GM21367 (cell line): ENCODE results near the gene GALNT16.

Source experiments
- ATAC-seq: cut with Tn5 transposase; IDR thresholded peaks from one replicate; pipeline ENCODE4 v1.9.1; 2021; ENCODE audit not compliant: unreplicated experiment

GALNT16 gene

GRCh38 chr14:69316449-69317101 lies 56.6 kb downstream of the GALNT16 start:
- ATAC-seq: no peak

- no peak for ATAC-seq
Observed at GRCh38 chr14:69317102-69317755, 57.3 kb downstream of the GALNT16 start.

GRCh38 chr14:69317780-69318179 lies 57.8 kb downstream of the GALNT16 start:
- ATAC-seq: no peak

GRCh38 chr14:69318241-69318640 lies 58.3 kb downstream of the GALNT16 start:
- ATAC-seq: no peak

GRCh38 chr14:69318901-69319475 lies 59.0 kb downstream of the GALNT16 start:
- no peak for ATAC-seq

- no peak for ATAC-seq
Observed at GRCh38 chr14:69319911-69320310, 60.0 kb downstream of the GALNT16 start.

- no peak for ATAC-seq
Observed at GRCh38 chr14:69320581-69321365, 60.8 kb downstream of the GALNT16 start.

GRCh38 chr14:69321601-69322330 lies 61.8 kb downstream of the GALNT16 start:
- no peak for ATAC-seq

GRCh38 chr14:69323266-69323998 lies 63.5 kb downstream of the GALNT16 start:
- ATAC-seq: no peak

GRCh38 chr14:69323999-69324282 lies 64.0 kb downstream of the GALNT16 start:
- no peak for ATAC-seq

- no peak for ATAC-seq
Observed at GRCh38 chr14:69324341-69324931, 64.5 kb downstream of the GALNT16 start.

GRCh38 chr14:69325086-69325485 lies 65.1 kb downstream of the GALNT16 start:
- ATAC-seq: no peak

GRCh38 chr14:69325646-69326265 lies 65.8 kb downstream of the GALNT16 start:
- ATAC-seq: no peak

GRCh38 chr14:69326611-69327010 lies 66.7 kb downstream of the GALNT16 start:
- ATAC-seq: no peak

GRCh38 chr14:69327507-69327906 lies 67.5 kb downstream of the GALNT16 start:
- ATAC-seq: no peak

GRCh38 chr14:69328317-69328716 lies 68.4 kb downstream of the GALNT16 start:
- ATAC-seq: no peak

- no peak for ATAC-seq
Observed at GRCh38 chr14:69328765-69329164, 68.8 kb downstream of the GALNT16 start.

GRCh38 chr14:69331206-69331605 lies 71.2 kb downstream of the GALNT16 start:
- no peak for ATAC-seq

- ATAC-seq: no peak
Observed at GRCh38 chr14:69332782-69333395, 72.9 kb downstream of the GALNT16 start.
